SK-N-SH treated with all-trans-retinoic acid at 6 μM for 48 hours (cell line): ENCODE data around the gene TSGA10IP.

Experiments used
- ATAC-seq: fragments of 200-7000 bp; cut with Tn5 transposase; 3 replicates; pipeline ENCODE4 v1.9.1; 2020; ENCODE audit warnings: mild to moderate bottlenecking, moderate library complexity
- ARNTL ChIP-seq: fragments of 450-650 bp; formaldehyde crosslinking; IDR thresholded peaks from 2 replicates; pipeline ENCODE4 v1.5.0; 2020; ENCODE audit warnings: low read depth, mild to moderate bottlenecking, moderate library complexity, borderline replicate concordance
- BACH2 ChIP-seq: fragments of 250-450 bp; sonication (Bioruptor Pico); IDR thresholded peaks from 2 replicates; pipeline ENCODE4 v1.9.0; 2021; ENCODE audit warnings: mild to moderate bottlenecking, borderline replicate concordance
- CREB5 ChIP-seq: fragments of 250-450 bp; sonication (Bioruptor Pico); IDR thresholded peaks from 2 replicates; pipeline ENCODE4 v1.5.1; 2020; ENCODE audit warnings: low read depth, mild to moderate bottlenecking, moderate library complexity
- CSDC2 ChIP-seq: fragments of 250-450 bp; sonication (Bioruptor Pico); IDR thresholded peaks from 2 replicates; pipeline ENCODE4 v1.5.0; 2020; ENCODE audit warnings: mild to moderate bottlenecking, moderate library complexity
- ESRRG ChIP-seq: fragments of 250-450 bp; sonication (Bioruptor Pico); IDR thresholded peaks from 2 replicates; pipeline ENCODE4 v1.6.1; 2021; ENCODE audit warnings: mild to moderate bottlenecking
- ISL1 ChIP-seq: fragments of 250-450 bp; sonication (Bioruptor Pico); IDR thresholded peaks from 2 replicates; pipeline ENCODE4 v2.1.2; 2022; ENCODE audit warnings: mild to moderate bottlenecking, moderate library complexity
- OSR1 ChIP-seq: fragments of 250-450 bp; sonication (Bioruptor Pico); IDR thresholded peaks from 2 replicates; pipeline ENCODE4 v1.8.0; 2022; ENCODE audit warnings: moderate library complexity, mild to moderate bottlenecking, inconsistent platforms
- PPARA ChIP-seq: fragments of 250-450 bp; sonication (Bioruptor Pico); IDR thresholded peaks from 2 replicates; pipeline ENCODE4 v1.5.0; 2020; ENCODE audit warnings: mild to moderate bottlenecking, borderline replicate concordance
- RARB ChIP-seq: fragments of 250-450 bp; sonication (Bioruptor Pico); IDR thresholded peaks from 2 replicates; pipeline ENCODE4 v1.8.0; 2021; ENCODE audit warnings: mild to moderate bottlenecking, moderate library complexity
- SNAI2 ChIP-seq: fragments of 250-450 bp; sonication (Bioruptor Pico); IDR thresholded peaks from 2 replicates; pipeline ENCODE4 v1.5.0; 2020; ENCODE audit warnings: mild to moderate bottlenecking, moderate library complexity
- TCF4 ChIP-seq: fragments of 250-450 bp; sonication (Bioruptor Pico); IDR thresholded peaks from 2 replicates; pipeline ENCODE4 v1.8.0; 2021; ENCODE audit warnings: mild to moderate bottlenecking, moderate library complexity, borderline replicate concordance
- TOX ChIP-seq: fragments of 250-450 bp; sonication (Bioruptor Pico); IDR thresholded peaks from 2 replicates; pipeline ENCODE4 v1.8.0; 2021; ENCODE audit warnings: mild to moderate bottlenecking, moderate library complexity, borderline replicate concordance
- ZC3H10 ChIP-seq: fragments of 250-450 bp; sonication (Bioruptor Pico); IDR thresholded peaks from 2 replicates; pipeline ENCODE4 v1.5.1; 2021; ENCODE audit warnings: mild to moderate bottlenecking, moderate library complexity
- ZFP3 ChIP-seq: fragments of 250-450 bp; sonication (Bioruptor Pico); IDR thresholded peaks from 2 replicates; pipeline ENCODE4 v1.5.0; 2020; ENCODE audit warnings: mild to moderate bottlenecking, moderate library complexity
- ZFP30 ChIP-seq: fragments of 450-650 bp; formaldehyde crosslinking; IDR thresholded peaks from 2 replicates; pipeline ENCODE4 v1.5.0; 2022; ENCODE audit warnings: mild to moderate bottlenecking, moderate library complexity
- ZNF565 ChIP-seq: fragments of 450-650 bp; formaldehyde crosslinking; conservative IDR thresholded peaks from 2 replicates; pipeline ENCODE4 v1.5.0; 2020; ENCODE audit warnings: low read depth, mild to moderate bottlenecking, moderate library complexity
- ZNF70 ChIP-seq: fragments of 450-650 bp; formaldehyde crosslinking; IDR thresholded peaks from 2 replicates; pipeline ENCODE4 v1.5.0; 2020; ENCODE audit warnings: mild to moderate bottlenecking, moderate library complexity
- ZNF8 ChIP-seq: fragments of 450-650 bp; formaldehyde crosslinking; IDR thresholded peaks from 2 replicates; pipeline ENCODE4 v1.5.0; 2020; ENCODE audit warnings: mild to moderate bottlenecking, moderate library complexity
- TF ChIP-seq, protein P1 (sequence below): fragments of 250-450 bp; sonication (Bioruptor Pico); IDR thresholded peaks from 2 replicates; pipeline ENCODE4 v1.8.0; 2020; ENCODE audit warnings: mild to moderate bottlenecking, moderate library complexity, borderline replicate concordance
- TF ChIP-seq, protein P2 (sequence below): fragments of 250-450 bp; sonication (Bioruptor Pico); IDR thresholded peaks from 2 replicates; pipeline ENCODE4 v1.8.0; 2021; ENCODE audit warnings: low read depth, mild to moderate bottlenecking, moderate library complexity, borderline replicate concordance
- TF ChIP-seq, protein P3 (sequence below): fragments of 250-450 bp; sonication (Bioruptor Pico); IDR thresholded peaks from 2 replicates; pipeline ENCODE4 v1.5.1; 2021; ENCODE audit warnings: mild to moderate bottlenecking, moderate library complexity

Gene TSGA10IP

DNA sequence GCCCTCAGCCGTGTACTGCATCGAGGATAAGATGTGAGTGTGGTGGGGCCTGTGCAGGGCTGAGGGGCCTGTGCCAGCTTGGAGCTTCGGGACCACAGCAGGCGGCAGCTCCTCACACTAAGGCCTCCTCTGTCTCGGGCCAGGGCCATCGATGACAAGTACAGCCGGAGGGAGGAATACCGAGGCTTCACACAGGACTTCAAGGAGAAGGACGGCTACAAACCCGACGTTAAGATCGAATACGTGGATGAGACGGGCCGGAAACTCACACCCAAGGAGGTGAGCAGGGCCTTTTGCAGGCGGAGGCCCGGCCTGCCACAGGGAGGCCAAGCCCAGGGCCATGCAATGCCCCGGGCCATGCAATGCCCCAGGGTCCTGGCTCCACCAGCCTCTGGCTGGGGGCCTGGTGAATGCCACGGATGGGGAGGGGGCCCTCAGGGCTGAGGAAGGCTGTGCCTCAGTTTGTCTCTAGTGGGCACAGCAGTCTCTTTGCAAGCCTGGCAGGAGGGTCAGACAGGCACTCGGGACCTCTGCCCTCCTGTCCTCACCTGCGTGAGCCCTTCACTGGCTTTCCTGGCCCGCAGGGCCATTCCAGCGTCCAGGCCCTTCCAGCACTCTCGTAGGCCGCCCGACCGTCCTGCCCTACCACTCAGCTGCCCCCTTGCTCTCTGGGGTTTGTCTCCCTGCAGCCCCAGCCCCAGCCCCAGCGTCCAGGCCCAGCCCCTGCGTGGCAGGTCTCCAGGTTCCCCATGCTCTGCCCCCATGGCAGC lies 32.5 kb downstream of the TSGA10IP start:
- no peak for ATAC-seq
- TF ChIP-seq ZNF565 (CRISPR knock-in tag), result no peak
- TF ChIP-seq BACH2 (CRISPR knock-in tag), result no peak
- TF ChIP-seq, protein P1, sequence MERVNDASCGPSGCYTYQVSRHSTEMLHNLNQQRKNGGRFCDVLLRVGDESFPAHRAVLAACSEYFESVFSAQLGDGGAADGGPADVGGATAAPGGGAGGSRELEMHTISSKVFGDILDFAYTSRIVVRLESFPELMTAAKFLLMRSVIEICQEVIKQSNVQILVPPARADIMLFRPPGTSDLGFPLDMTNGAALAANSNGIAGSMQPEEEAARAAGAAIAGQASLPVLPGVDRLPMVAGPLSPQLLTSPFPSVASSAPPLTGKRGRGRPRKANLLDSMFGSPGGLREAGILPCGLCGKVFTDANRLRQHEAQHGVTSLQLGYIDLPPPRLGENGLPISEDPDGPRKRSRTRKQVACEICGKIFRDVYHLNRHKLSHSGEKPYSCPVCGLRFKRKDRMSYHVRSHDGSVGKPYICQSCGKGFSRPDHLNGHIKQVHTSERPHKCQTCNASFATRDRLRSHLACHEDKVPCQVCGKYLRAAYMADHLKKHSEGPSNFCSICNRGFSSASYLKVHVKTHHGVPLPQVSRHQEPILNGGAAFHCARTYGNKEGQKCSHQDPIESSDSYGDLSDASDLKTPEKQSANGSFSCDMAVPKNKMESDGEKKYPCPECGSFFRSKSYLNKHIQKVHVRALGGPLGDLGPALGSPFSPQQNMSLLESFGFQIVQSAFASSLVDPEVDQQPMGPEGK (CRISPR knock-in tag), result no peak
- no peak for TF ChIP-seq CREB5 (CRISPR knock-in tag)
- no peak for TF ChIP-seq ZNF8
- TF ChIP-seq, protein P2, sequence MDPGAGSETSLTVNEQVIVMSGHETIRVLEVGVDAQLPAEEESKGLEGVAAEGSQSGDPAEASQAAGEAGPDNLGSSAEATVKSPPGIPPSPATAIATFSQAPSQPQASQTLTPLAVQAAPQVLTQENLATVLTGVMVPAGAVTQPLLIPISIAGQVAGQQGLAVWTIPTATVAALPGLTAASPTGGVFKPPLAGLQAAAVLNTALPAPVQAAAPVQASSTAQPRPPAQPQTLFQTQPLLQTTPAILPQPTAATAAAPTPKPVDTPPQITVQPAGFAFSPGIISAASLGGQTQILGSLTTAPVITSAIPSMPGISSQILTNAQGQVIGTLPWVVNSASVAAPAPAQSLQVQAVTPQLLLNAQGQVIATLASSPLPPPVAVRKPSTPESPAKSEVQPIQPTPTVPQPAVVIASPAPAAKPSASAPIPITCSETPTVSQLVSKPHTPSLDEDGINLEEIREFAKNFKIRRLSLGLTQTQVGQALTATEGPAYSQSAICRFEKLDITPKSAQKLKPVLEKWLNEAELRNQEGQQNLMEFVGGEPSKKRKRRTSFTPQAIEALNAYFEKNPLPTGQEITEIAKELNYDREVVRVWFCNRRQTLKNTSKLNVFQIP (CRISPR knock-in tag), result no peak
- no peak for TF ChIP-seq ZC3H10 (CRISPR knock-in tag)
- TF ChIP-seq ZFP3 (CRISPR knock-in tag), result no peak
- no peak for TF ChIP-seq ESRRG (CRISPR knock-in tag)
- no peak for TF ChIP-seq TCF4 (CRISPR knock-in tag)
- no peak for TF ChIP-seq SNAI2
- TF ChIP-seq, protein P3, sequence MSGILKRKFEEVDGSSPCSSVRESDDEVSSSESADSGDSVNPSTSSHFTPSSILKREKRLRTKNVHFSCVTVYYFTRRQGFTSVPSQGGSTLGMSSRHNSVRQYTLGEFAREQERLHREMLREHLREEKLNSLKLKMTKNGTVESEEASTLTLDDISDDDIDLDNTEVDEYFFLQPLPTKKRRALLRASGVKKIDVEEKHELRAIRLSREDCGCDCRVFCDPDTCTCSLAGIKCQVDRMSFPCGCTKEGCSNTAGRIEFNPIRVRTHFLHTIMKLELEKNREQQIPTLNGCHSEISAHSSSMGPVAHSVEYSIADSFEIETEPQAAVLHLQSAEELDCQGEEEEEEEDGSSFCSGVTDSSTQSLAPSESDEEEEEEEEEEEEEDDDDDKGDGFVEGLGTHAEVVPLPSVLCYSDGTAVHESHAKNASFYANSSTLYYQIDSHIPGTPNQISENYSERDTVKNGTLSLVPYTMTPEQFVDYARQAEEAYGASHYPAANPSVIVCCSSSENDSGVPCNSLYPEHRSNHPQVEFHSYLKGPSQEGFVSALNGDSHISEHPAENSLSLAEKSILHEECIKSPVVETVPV (CRISPR knock-in tag), result no peak
- TF ChIP-seq CSDC2 (CRISPR knock-in tag), result no peak

- TF ChIP-seq RARB, result no peak
- TF ChIP-seq, protein P1 (CRISPR knock-in tag), result no peak
- no peak for TF ChIP-seq ZNF8
- TF ChIP-seq ZNF70, result no peak
- TF ChIP-seq TOX (CRISPR knock-in tag), result no peak
- TF ChIP-seq PPARA, result no peak
- ATAC-seq, result no peak
Measured at GRCh38 chr11:65978391-65979238, 33.3 kb downstream of the TSGA10IP start.

GRCh38 chr11:65979261-65979759 lies 34.0 kb downstream of the TSGA10IP start:
- no peak for ATAC-seq
- no peak for TF ChIP-seq OSR1
- TF ChIP-seq ZNF70, result no peak

GRCh38 chr11:65981101-65981740 lies 35.9 kb downstream of the TSGA10IP start:
- TF ChIP-seq, protein P3 (CRISPR knock-in tag), result no peak
- no peak for TF ChIP-seq ZNF8
- TF ChIP-seq TOX (CRISPR knock-in tag), result no peak
- no peak for TF ChIP-seq ZFP30 (CRISPR knock-in tag)
- no peak for TF ChIP-seq CSDC2 (CRISPR knock-in tag)
- no peak for TF ChIP-seq BACH2 (CRISPR knock-in tag)
- TF ChIP-seq, protein P2 (CRISPR knock-in tag), result no peak
- TF ChIP-seq ARNTL (CRISPR knock-in tag), result no peak
- no peak for TF ChIP-seq ISL1 (CRISPR knock-in tag)
- TF ChIP-seq, all 23 proteins: peak for 0
- ATAC-seq, result peak; percentile 7
